ENCODE measurements around the gene GRIA1. TPM values are rescaled to one million over a fixed set of nuclear protein-coding genes. Genes with fewer than 3 reads are reported as not detected.

GRIA1 gene
- total RNA-seq, 1 donor from 2014 or later = not detected

- no peaks in the 10 kb centered on the region for H3K27me3 Mint-ChIP-seq (ENCODE audit: unreplicated experiment)
- H3K9me3 Mint-ChIP-seq (ENCODE audit: unreplicated experiment) = peaks cover 5% of the 10 kb centered on the region
- peaks cover 12% of the 10 kb centered on the region for H3K4me1 Mint-ChIP-seq (ENCODE audit: low read depth, unreplicated experiment)
- DNase-seq = no peak
- no peaks in the 10 kb centered on the region for H3K36me3 Mint-ChIP-seq (ENCODE audit: unreplicated experiment)
- H3K27ac Mint-ChIP-seq (ENCODE audit: unreplicated experiment) = no peak overlapping the region
- TF ChIP-seq, protein P1, sequence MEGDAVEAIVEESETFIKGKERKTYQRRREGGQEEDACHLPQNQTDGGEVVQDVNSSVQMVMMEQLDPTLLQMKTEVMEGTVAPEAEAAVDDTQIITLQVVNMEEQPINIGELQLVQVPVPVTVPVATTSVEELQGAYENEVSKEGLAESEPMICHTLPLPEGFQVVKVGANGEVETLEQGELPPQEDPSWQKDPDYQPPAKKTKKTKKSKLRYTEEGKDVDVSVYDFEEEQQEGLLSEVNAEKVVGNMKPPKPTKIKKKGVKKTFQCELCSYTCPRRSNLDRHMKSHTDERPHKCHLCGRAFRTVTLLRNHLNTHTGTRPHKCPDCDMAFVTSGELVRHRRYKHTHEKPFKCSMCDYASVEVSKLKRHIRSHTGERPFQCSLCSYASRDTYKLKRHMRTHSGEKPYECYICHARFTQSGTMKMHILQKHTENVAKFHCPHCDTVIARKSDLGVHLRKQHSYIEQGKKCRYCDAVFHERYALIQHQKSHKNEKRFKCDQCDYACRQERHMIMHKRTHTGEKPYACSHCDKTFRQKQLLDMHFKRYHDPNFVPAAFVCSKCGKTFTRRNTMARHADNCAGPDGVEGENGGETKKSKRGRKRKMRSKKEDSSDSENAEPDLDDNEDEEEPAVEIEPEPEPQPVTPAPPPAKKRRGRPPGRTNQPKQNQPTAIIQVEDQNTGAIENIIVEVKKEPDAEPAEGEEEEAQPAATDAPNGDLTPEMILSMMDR (IDR thresholded peaks at IDR 0.05; ENCODE audit: partially characterized antibody, unreplicated experiment) = no peak
- no peak overlapping the region for H3K4me3 Mint-ChIP-seq (ENCODE audit: unreplicated experiment)
Measured at GRCh38 chr5:153640293-153640692, 149.8 kb downstream of the GRIA1 start.

DNA sequence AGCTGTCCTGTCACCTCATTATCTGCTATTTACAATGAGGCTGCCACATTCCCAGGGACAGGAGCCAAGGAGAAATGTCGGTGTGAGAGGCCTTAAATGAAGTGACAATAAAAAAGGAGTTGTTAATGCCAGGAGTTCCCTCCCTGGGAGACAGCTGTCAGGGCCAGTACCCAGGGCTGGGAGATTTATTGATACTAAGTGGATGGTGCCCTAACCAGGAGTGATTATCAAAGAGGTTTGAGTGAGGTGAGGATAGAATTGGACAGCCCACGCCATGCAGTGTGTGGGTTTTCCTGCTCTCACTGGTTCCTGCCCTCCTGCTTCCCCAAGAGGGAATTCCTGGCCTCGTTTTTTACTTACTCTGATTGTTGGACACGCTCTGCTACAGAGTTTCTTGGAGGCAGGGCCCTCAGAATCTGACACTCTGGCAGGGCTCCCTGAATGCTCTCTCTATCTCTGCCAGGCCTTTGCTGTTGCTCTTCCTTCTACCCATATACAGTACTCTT lies 150.8 kb downstream of the GRIA1 start:
- no peaks in the 10 kb centered on the region for H3K27me3 Mint-ChIP-seq (ENCODE audit: unreplicated experiment)
- H3K27ac Mint-ChIP-seq (ENCODE audit: unreplicated experiment) = no peak overlapping the region
- no peak overlapping the region for H3K4me3 Mint-ChIP-seq (ENCODE audit: unreplicated experiment)
- H3K9me3 Mint-ChIP-seq (ENCODE audit: unreplicated experiment) = peaks cover 5% of the 10 kb centered on the region
- no peak for DNase-seq
- no peaks in the 10 kb centered on the region for H3K36me3 Mint-ChIP-seq (ENCODE audit: unreplicated experiment)
- TF ChIP-seq, protein P1 (IDR thresholded peaks at IDR 0.05; ENCODE audit: partially characterized antibody, unreplicated experiment) = no peak
- peaks cover 19% of the 10 kb centered on the region for H3K4me1 Mint-ChIP-seq (ENCODE audit: low read depth, unreplicated experiment)

DNA sequence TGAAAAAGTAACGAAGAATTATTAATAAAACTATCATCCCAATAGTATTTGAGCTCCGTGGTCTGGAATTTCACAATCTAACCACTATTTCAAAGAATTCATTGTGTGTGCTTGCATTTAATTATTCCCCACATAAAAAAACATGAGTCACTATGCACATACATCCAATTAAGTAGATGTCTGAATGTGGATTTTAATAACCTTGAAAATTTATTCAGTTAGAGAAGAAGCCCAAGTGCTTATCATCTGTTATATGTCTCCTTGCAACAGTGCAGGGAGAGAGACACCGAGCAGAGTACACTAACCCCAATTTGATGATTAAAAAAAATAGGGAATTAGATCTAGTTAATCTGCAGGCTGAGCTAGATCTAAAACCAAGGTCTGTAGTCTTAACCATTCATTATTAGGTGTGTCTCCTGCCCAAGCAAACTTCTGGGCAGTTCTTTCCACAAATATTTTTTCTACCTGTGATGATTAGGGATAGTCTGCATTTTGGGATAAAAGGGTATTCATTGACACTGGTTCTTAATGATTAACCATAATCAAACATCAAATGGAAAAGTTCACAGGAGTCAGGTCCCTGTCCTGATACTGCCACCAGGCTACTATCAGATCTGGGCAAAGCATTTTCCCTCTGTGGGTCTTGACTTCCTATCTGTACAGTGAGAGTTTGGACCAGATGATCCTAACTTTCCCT lies 164.2 kb downstream of the GRIA1 start:
- H3K27me3 Mint-ChIP-seq (ENCODE audit: unreplicated experiment) = no peaks in the 10 kb centered on the region
- H3K36me3 Mint-ChIP-seq (ENCODE audit: unreplicated experiment) = no peaks in the 10 kb centered on the region
- no peak for DNase-seq
- H3K4me1 Mint-ChIP-seq (ENCODE audit: low read depth, unreplicated experiment) = no peaks in the 10 kb centered on the region
- TF ChIP-seq, protein P1 (IDR thresholded peaks at IDR 0.05; ENCODE audit: partially characterized antibody, unreplicated experiment) = no peak
- no peaks in the 10 kb centered on the region for H3K9me3 Mint-ChIP-seq (ENCODE audit: unreplicated experiment)
- H3K4me3 Mint-ChIP-seq (ENCODE audit: unreplicated experiment) = no peak overlapping the region
- H3K27ac Mint-ChIP-seq (ENCODE audit: unreplicated experiment) = no peak overlapping the region

GRCh38 chr5:153655201-153655510 lies 164.7 kb downstream of the GRIA1 start:
- no peaks in the 10 kb centered on the region for H3K9me3 Mint-ChIP-seq (ENCODE audit: unreplicated experiment)

DNA sequence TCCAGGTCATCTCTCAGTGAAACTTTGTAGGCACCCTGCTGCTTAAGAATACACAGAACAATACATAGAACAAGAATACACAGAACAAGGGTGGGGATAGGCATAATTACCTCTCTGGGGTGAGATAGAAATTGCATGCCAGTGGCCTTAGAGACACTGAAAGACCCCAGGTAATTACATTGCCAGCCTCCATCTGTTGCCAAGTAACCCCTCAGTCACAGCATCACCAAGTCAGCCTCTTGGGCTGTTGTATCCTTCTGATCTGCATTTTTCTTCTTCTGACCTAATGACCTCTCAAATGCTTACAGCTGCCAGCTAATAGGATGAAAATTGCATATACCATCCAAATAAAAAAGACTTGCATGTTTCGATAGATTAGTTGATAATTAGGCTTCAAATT lies 167.7 kb downstream of the GRIA1 start:
- H3K4me1 Mint-ChIP-seq (ENCODE audit: low read depth, unreplicated experiment) = no peaks in the 10 kb centered on the region
- H3K9me3 Mint-ChIP-seq (ENCODE audit: unreplicated experiment) = no peaks in the 10 kb centered on the region
- no peak for DNase-seq
- H3K36me3 Mint-ChIP-seq (ENCODE audit: unreplicated experiment) = no peaks in the 10 kb centered on the region
- H3K27me3 Mint-ChIP-seq (ENCODE audit: unreplicated experiment) = peaks cover 3% of the 10 kb centered on the region
- TF ChIP-seq, protein P1 (IDR thresholded peaks at IDR 0.05; ENCODE audit: partially characterized antibody, unreplicated experiment) = no peak
- H3K4me3 Mint-ChIP-seq (ENCODE audit: unreplicated experiment) = no peak overlapping the region
- H3K27ac Mint-ChIP-seq (ENCODE audit: unreplicated experiment) = no peak overlapping the region

More at GRCh38 chr5:153655201-153655510, 164.7 kb downstream of the GRIA1 start:
- TF ChIP-seq, protein P1 (IDR thresholded peaks at IDR 0.05; ENCODE audit: partially characterized antibody, unreplicated experiment) = no peak
- Mint-ChIP-seq H3K4me3 (ENCODE audit: unreplicated experiment) (no peak overlapping the region), H3K27ac (ENCODE audit: unreplicated experiment) (no peak overlapping the region), H3K36me3 (ENCODE audit: unreplicated experiment) (no peaks in the 10 kb centered on the region), H3K4me1 (ENCODE audit: low read depth, unreplicated experiment) (no peaks in the 10 kb centered on the region), H3K27me3 (ENCODE audit: unreplicated experiment) (no peaks in the 10 kb centered on the region)
- DNase-seq = no peak
